ENCODE measurements around the gene SAG. TPM values are rescaled to one million over a fixed set of nuclear protein-coding genes. Genes with fewer than 3 reads are reported as not detected.

SAG gene
- total and polyA plus RNA-seq, 9 of the 15 experiments (the other 6 are each of a cell fraction or from before 2014, with no cell fraction given) = 0.04 to 0.64 (median 0.31) TPM; not detected in 5

GRCh38 chr2:233295891-233296290 lies 11.7 kb upstream of the SAG start:
- FAIRE-seq = no peak
- no peak overlapping the region for H2AFZ ChIP-seq (ENCODE audit: low read depth, low read length)
- no peaks in the 10 kb centered on the region for H3K9me3 ChIP-seq (replicated peaks; ENCODE audit: control insufficient read depth, insufficient read depth, low read depth, low read length)
- WGBS (ENCODE audit: insufficient coverage, low coverage, missing lambda C conversion rate) = 74% methylated on average over 4 of the region's 5 CpGs
- DNase-seq (ENCODE audit: extremely low read depth in 1 of 4, low spot score in 3 of 4) = no peak
- no peaks in the 10 kb centered on the region for H3K9me1 ChIP-seq (ENCODE audit: control insufficient read depth, insufficient read depth, low read length)
- H3K9ac ChIP-seq (ENCODE audit: insufficient read depth in 1 of 2, low read depth in 2 of 2, low read length in 2 of 2) = no peak overlapping the region
- BruUV-seq (replicated peaks) = no TSS peak
- H3K4me1 ChIP-seq (replicated peaks in 1 of 2; ENCODE audit: control insufficient read depth in 2 of 2, insufficient read depth in 2 of 2, low read length in 2 of 2) = no peaks in the 10 kb centered on the region; a peak in 1 of 5 replicates
- no peaks in the 10 kb centered on the region for H3K79me2 ChIP-seq (ENCODE audit: control insufficient read depth, insufficient read depth, low read length)
- POLR2A ChIA-PET = interaction anchor here (0.7 kb wide), 2 partner anchors 71 to 152 kb away, joined by 3 read pairs; no protein-coding TSS in a partner anchor
- H3K27ac ChIP-seq (ENCODE audit: extremely low read depth, low read depth, low read length) = no peak overlapping the region
- TF ChIP-seq RFX5 (IDR thresholded peaks at IDR 0.05; ENCODE audit: low read depth, low read length) (no peak), ZNF134 (CRISPR knock-in tag; conservative IDR thresholded peaks at IDR 0.05) (peak; percentile 63; the same call in 1 of the 2 replicates)
- intact Hi-C loops (cut with micrococcal nuclease) = no loop called here
- no peak for ATAC-seq
- H3K4me3 ChIP-seq = no peak overlapping the region
- H3K36me3 ChIP-seq (ENCODE audit: control insufficient read depth, insufficient read depth, low read length) = peaks cover 52% of the 10 kb centered on the region
- H4K20me1 ChIP-seq (replicated peaks; ENCODE audit: control insufficient read depth, insufficient read depth, low read length) = no peaks in the 10 kb centered on the region
- H3K27me3 ChIP-seq (ENCODE audit: control insufficient read depth in 2 of 2, insufficient read depth in 2 of 2, low read length in 2 of 2) = no peaks in the 10 kb centered on the region
- H3K4me2 ChIP-seq (ENCODE audit: insufficient read depth, low read length) = no peak overlapping the region
- CTCF ChIA-PET (ENCODE audit: low intra/inter-chr PET ratio) = no interaction called here
- in situ Hi-C loops (cut with MboI) = no loop called here

- intact Hi-C loops (cut with micrococcal nuclease) (no loop called here), in situ Hi-C loops (cut with MboI) (no loop called here)
- ATAC-seq = no peak
- ChIA-PET CTCF (ENCODE audit: low intra/inter-chr PET ratio) (no interaction called here), POLR2A (no interaction called here)
- no peaks in the 10 kb centered on the region for H3K79me2 ChIP-seq (ENCODE audit: control insufficient read depth, insufficient read depth, low read length)
- no peak overlapping the region for H3K27ac ChIP-seq (ENCODE audit: extremely low read depth, low read depth, low read length)
- H3K36me3 ChIP-seq (ENCODE audit: control insufficient read depth, insufficient read depth, low read length) = peaks cover 40% of the 10 kb centered on the region; the same call in 2 of the 3 replicates
- no TSS peak for BruUV-seq (replicated peaks)
- no peak for FAIRE-seq
- H2AFZ ChIP-seq (ENCODE audit: low read depth, low read length) = no peak overlapping the region
- no peak overlapping the region for H3K4me3 ChIP-seq
- no peaks in the 10 kb centered on the region; a peak in 1 of 5 replicates for H3K4me1 ChIP-seq (replicated peaks in 1 of 2; ENCODE audit: control insufficient read depth in 2 of 2, insufficient read depth in 2 of 2, low read length in 2 of 2)
- no peaks in the 10 kb centered on the region for H3K27me3 ChIP-seq (ENCODE audit: control insufficient read depth in 2 of 2, insufficient read depth in 2 of 2, low read length in 2 of 2)
- H3K9me3 ChIP-seq (replicated peaks; ENCODE audit: control insufficient read depth, insufficient read depth, low read depth, low read length) = no peaks in the 10 kb centered on the region
- H3K9me1 ChIP-seq (ENCODE audit: control insufficient read depth, insufficient read depth, low read length) = no peaks in the 10 kb centered on the region
- H3K9ac ChIP-seq (ENCODE audit: insufficient read depth in 1 of 2, low read depth in 2 of 2, low read length in 2 of 2) = no peak overlapping the region
- WGBS (ENCODE audit: insufficient coverage, low coverage, missing lambda C conversion rate) = 86% methylated on average over 7 of the region's 7 CpGs
- no peaks in the 10 kb centered on the region for H4K20me1 ChIP-seq (replicated peaks; ENCODE audit: control insufficient read depth, insufficient read depth, low read length)
- DNase-seq (ENCODE audit: extremely low read depth in 1 of 4, low spot score in 3 of 4) = no peak
- no peak overlapping the region for H3K4me2 ChIP-seq (ENCODE audit: insufficient read depth, low read length)
- TF ChIP-seq IFI16 (CRISPR knock-in tag; IDR thresholded peaks at IDR 0.05) (no peak), GATAD2A (IDR thresholded peaks at IDR 0.05) (no peak), SMARCA5 (IDR thresholded peaks at IDR 0.05) (no peak), SIX5 (IDR thresholded peaks at IDR 0.05; ENCODE audit: borderline replicate concordance in 1 of 2, insufficient read depth in 1 of 2, low read depth in 1 of 2, low read length in 2 of 2) (no peak), ZNF551 (CRISPR knock-in tag; IDR thresholded peaks at IDR 0.05) (no peak), GTF3C2 (IDR thresholded peaks at IDR 0.05; ENCODE audit: borderline replicate concordance, extremely low read depth, insufficient read length) (no peak), PATZ1 (CRISPR knock-in tag; IDR thresholded peaks at IDR 0.05; ENCODE audit: borderline replicate concordance) (no peak), ERF (CRISPR knock-in tag; IDR thresholded peaks at IDR 0.05) (no peak), SIN3B (IDR thresholded peaks at IDR 0.05; ENCODE audit: low read depth) (no peak)
Observed at GRCh38 chr2:233297076-233297475, 10.5 kb upstream of the SAG start.
